CD4-positive, alpha-beta T cell (primary cell): ENCODE data around the gene SPRYD4. TPM values are rescaled to one million over a fixed set of nuclear protein-coding genes. Genes with fewer than 3 reads are reported as not detected.
"Not testable (repeated sequence)": the region's sequence is repeated elsewhere in the genome, so short reads cannot be mapped to it uniquely, and the experiment has no call there.

Experiments used
- ATAC-seq: fragments of 200-7000 bp; cut with Tn5 transposase; one replicate; pipeline ENCODE4 v1.10.0; 2022; ENCODE audit warnings: mild to moderate bottlenecking; ENCODE audit not compliant: poor library complexity
- CTCF ChIA-PET: fragments of 350-600 bp; sonication (Branson Sonifier 250); formaldehyde crosslinking; loops from one replicate; lab custom pipeline; 2021; ENCODE audit warnings: antibody characterized with exemption, inconsistent platforms; lab: Charles Lee
- POLR2A ChIA-PET: fragments of 350-600 bp; sonication (Branson Sonifier 250); formaldehyde crosslinking; loops from one replicate; lab custom pipeline; 2021; ENCODE audit warnings: antibody characterized with exemption, inconsistent platforms; lab: Charles Lee
- DNase-seq, 14 experiments: peaks; one replicate each; pipeline ENCODE4 v3.0.0-alpha.2; 2013 to 2020; ENCODE audit warnings: mixed read lengths in 2 of 14
- H3K27ac ChIP-seq, 2 donors: one replicate each; pipeline versions ENCODE4 v1.5.1 to v1.7.0; 2013; ENCODE audit warnings: low read length in 2 of 2, low read depth in 1 of 2, mild to moderate bottlenecking in 1 of 2
- H3K27me3 ChIP-seq, 2 experiments: 1 replicate in 1 of 2; 2 replicates in 1 of 2; pipeline versions ENCODE4 v1.6.1 to v1.7.0; 2013; ENCODE audit warnings: low read length in 2 of 2, control low read depth in 1 of 2, mild to moderate bottlenecking in 1 of 2, moderate library complexity in 1 of 2; ENCODE audit not compliant: insufficient read depth in 2 of 2, control insufficient read depth in 1 of 2
- H3K36me3 ChIP-seq: one replicate; pipeline ENCODE4 v1.6.1; 2013; ENCODE audit warnings: low read length, control low read depth; ENCODE audit not compliant: insufficient read depth
- H3K4me1 ChIP-seq: one replicate; pipeline ENCODE4 v1.6.1; 2013; ENCODE audit warnings: low read length, control low read depth; ENCODE audit not compliant: insufficient read depth
- H3K4me3 ChIP-seq: one replicate; pipeline ENCODE4 v1.5.1; 2013; ENCODE audit warnings: mild to moderate bottlenecking, low read length, moderate library complexity
- H3K9me3 ChIP-seq, 2 experiments: 1 replicate in 1 of 2; 2 replicates in 1 of 2; pipeline versions ENCODE4 v1.6.1 to v1.7.0; 2013; ENCODE audit warnings: low read length in 2 of 2, mild to moderate bottlenecking in 2 of 2, control low read depth in 1 of 2, moderate library complexity in 1 of 2; ENCODE audit not compliant: control insufficient read depth in 1 of 2, insufficient read depth in 1 of 2
- H3K27ac Mint-ChIP-seq: one replicate; pipeline ENCODE4 v1.8.0; 2020; ENCODE audit warnings: mixed read lengths
- H3K27me3 Mint-ChIP-seq: one replicate; pipeline ENCODE4 v1.8.0; 2021; ENCODE audit warnings: mixed read lengths
- H3K36me3 Mint-ChIP-seq: one replicate; pipeline ENCODE4 v1.8.0; 2021; ENCODE audit warnings: low read depth, mixed read lengths
- H3K4me1 Mint-ChIP-seq: one replicate; pipeline ENCODE4 v1.8.0; 2021; ENCODE audit warnings: low read depth, mixed read lengths
- H3K4me3 Mint-ChIP-seq: one replicate; pipeline ENCODE4 v1.8.0; 2020; ENCODE audit warnings: mild to moderate bottlenecking, mixed read lengths
- H3K9me3 Mint-ChIP-seq: one replicate; pipeline ENCODE4 v1.8.0; 2020; ENCODE audit warnings: mixed read lengths
- intact Hi-C, 2 experiments: fragments of 100-400 bp; cut with DNase I in 1 of 2; cut with micrococcal nuclease in 1 of 2; formaldehyde crosslinking; loops; one replicate each; pipeline versions ENCODE4 v1.15.1 to v1.9.0; 2023 to 2025; cut with DNase I, micrococcal nuclease
- total RNA-seq, 174 experiments: library from RNA in 2 of 174; stranded (reverse) in 2 of 174; gene quantifications; one replicate each; pipeline ENCODE4 v1.2.3 and lab custom pipeline; 2021 to 2026
- TF ChIP-seq, protein P1 (sequence below): fragments of 200-600 bp; IDR thresholded peaks from one replicate; pipeline ENCODE4 v1.8.0; 2022; ENCODE audit warnings: antibody characterized with exemption, mild to moderate bottlenecking

SPRYD4 gene
- total RNA-seq, 2 experiments from 2014 or later: 7.4 to 7.9 TPM

GRCh38 chr12:56434828-56435227 is 33.5 kb upstream of the SPRYD4 start:
- Mint-ChIP-seq H3K9me3 (no peaks in the 10 kb centered on the region), H3K4me1 (no peaks in the 10 kb centered on the region), H3K27me3 (no peaks in the 10 kb centered on the region), H3K27ac (no peak overlapping the region), H3K36me3 (peaks cover 13% of the 10 kb centered on the region), H3K4me3 (no peak overlapping the region)
- H3K9me3 ChIP-seq: no peaks in the 10 kb centered on the region
- H3K4me1 ChIP-seq: no peaks in the 10 kb centered on the region
- H3K27me3 ChIP-seq: no peaks in the 10 kb centered on the region
- TF ChIP-seq, protein P1, sequence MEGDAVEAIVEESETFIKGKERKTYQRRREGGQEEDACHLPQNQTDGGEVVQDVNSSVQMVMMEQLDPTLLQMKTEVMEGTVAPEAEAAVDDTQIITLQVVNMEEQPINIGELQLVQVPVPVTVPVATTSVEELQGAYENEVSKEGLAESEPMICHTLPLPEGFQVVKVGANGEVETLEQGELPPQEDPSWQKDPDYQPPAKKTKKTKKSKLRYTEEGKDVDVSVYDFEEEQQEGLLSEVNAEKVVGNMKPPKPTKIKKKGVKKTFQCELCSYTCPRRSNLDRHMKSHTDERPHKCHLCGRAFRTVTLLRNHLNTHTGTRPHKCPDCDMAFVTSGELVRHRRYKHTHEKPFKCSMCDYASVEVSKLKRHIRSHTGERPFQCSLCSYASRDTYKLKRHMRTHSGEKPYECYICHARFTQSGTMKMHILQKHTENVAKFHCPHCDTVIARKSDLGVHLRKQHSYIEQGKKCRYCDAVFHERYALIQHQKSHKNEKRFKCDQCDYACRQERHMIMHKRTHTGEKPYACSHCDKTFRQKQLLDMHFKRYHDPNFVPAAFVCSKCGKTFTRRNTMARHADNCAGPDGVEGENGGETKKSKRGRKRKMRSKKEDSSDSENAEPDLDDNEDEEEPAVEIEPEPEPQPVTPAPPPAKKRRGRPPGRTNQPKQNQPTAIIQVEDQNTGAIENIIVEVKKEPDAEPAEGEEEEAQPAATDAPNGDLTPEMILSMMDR: no peak
- no peak for ATAC-seq
- H3K36me3 ChIP-seq: peaks cover 2% of the 10 kb centered on the region
- no peak for DNase-seq
- POLR2A ChIA-PET: no interaction called here
- H3K27ac ChIP-seq: no peak overlapping the region
- intact Hi-C loops: no loop called here
- no peak overlapping the region for H3K4me3 ChIP-seq
- CTCF ChIA-PET: no interaction called here

DNA sequence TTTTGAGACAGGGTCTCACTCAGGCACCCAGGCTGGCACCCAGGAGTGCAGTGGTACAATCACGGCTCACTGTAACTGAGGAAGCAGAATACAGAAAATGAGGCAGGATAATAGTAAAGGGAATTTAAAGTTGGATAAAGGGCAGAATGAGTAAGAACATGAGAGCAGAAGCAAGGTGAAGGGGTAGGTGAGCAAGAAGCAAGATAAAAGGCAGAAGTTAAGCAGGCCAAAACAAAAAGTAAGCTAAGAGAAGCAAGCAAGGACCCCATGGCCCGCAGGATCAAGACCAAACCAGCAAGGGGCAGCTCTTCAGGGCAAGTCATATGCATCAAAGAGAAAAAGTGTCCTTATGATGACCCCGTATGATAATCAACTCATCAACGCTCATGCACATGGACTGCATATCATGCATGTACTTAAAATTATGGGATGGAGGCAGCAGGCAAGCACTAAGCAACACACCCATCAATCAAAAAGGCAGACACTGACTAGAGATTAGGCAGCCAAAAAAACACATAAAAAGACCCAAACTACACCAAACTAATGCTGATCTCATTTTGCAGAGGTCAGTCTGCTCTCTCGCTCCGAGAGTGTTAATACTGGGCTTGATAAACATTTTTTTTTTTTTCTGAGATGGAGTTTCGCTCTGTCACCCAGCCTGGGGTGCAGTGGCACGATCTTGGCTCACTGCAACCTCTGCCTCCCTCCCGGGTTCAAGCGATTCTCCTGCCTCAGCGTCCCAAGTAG is 30.8 kb upstream of the SPRYD4 start:
- no peak overlapping the region for H3K27ac Mint-ChIP-seq
- TF ChIP-seq, protein P1: no peak
- Histone ChIP-seq H3K4me1 (no peaks in the 10 kb centered on the region), H3K36me3 (peaks cover 2% of the 10 kb centered on the region), H3K9me3 (no peaks in the 10 kb centered on the region), H3K27ac (no peak overlapping the region), H3K27me3 (no peaks in the 10 kb centered on the region), H3K4me3 (no peak overlapping the region)
- H3K36me3 Mint-ChIP-seq: peaks cover 4% of the 10 kb centered on the region
- H3K27me3 Mint-ChIP-seq: no peaks in the 10 kb centered on the region
- intact Hi-C loops: no loop called here
- H3K4me1 Mint-ChIP-seq: no peaks in the 10 kb centered on the region
- no peak overlapping the region for H3K4me3 Mint-ChIP-seq
- DNase-seq: no peak
- POLR2A ChIA-PET: no interaction called here
- H3K9me3 Mint-ChIP-seq: no peaks in the 10 kb centered on the region
- ATAC-seq: no peak
- CTCF ChIA-PET: no interaction called here

DNA sequence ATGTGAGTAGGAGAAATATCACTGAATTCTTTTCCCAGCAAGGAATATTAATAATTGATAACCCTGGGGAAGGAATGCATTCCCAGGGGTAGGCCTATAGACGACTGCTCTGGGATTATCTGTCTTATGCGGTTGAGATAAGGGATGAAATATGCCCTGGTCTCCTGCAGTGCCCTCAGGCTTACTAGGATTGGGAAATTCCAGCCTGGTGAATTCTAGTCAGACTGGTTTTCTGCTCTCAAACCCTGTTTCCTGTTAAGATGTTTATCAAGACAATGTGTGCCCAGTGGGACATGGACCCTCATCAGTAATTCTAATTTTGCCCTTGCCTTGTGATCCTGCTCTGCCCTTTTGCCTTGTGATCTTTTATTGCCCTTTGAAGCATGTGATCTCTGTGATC is 25.2 kb upstream of the SPRYD4 start:
- H3K4me1 ChIP-seq, H3K4me3 ChIP-seq, DNase-seq, H3K27ac Mint-ChIP-seq, H3K27me3 ChIP-seq, ATAC-seq, H3K36me3 ChIP-seq, H3K36me3 Mint-ChIP-seq, intact Hi-C loops, H3K9me3 ChIP-seq, H3K9me3 Mint-ChIP-seq, CTCF ChIA-PET, H3K27me3 Mint-ChIP-seq, H3K27ac ChIP-seq, H3K4me3 Mint-ChIP-seq, POLR2A ChIA-PET, H3K4me1 Mint-ChIP-seq: not testable (repeated sequence)
